ENCODE data around the gene ZNF620.

The ZNF620 gene

GRCh38 chr3:40504636-40505430 lies 1.0 kb upstream of the ZNF620 start:
- Histone ChIP-seq H3K4me3 (ENCODE audit: low read depth, low read length) (no peak overlapping the region), H3K4me1 (ENCODE audit: control insufficient read depth, insufficient read depth, low read length) (no peaks in the 10 kb centered on the region)
- CTCF ChIA-PET: interaction anchor here (0.6 to 2.3 kb wide), 7 partner anchors 10 to 1057 kb away, joined by 3 to 16 read pairs (median 4); partner anchors contain the start of gene ZNF621

GRCh38 chr3:40511031-40511718 lies 5.3 kb downstream of the ZNF620 start:
- POLR2A ChIA-PET: no interaction called here
- no peaks in the 10 kb centered on the region for H3K4me1 ChIP-seq (ENCODE audit: control insufficient read depth, insufficient read depth, low read length)
- H3K27ac ChIP-seq (ENCODE audit: extremely low read depth, low read depth, low read length): no peak overlapping the region
- H3K36me3 ChIP-seq (ENCODE audit: control insufficient read depth in 2 of 2, insufficient read depth in 1 of 2, low read length in 2 of 2): peaks cover 22 to 70% of the 10 kb centered on the region in 2 experiments; a peak in 2 of 3 replicates
- H3K9me3 ChIP-seq (ENCODE audit: control insufficient read depth, insufficient read depth, low read depth, low read length): no peaks in the 10 kb centered on the region
- TF ChIP-seq, protein P1, sequence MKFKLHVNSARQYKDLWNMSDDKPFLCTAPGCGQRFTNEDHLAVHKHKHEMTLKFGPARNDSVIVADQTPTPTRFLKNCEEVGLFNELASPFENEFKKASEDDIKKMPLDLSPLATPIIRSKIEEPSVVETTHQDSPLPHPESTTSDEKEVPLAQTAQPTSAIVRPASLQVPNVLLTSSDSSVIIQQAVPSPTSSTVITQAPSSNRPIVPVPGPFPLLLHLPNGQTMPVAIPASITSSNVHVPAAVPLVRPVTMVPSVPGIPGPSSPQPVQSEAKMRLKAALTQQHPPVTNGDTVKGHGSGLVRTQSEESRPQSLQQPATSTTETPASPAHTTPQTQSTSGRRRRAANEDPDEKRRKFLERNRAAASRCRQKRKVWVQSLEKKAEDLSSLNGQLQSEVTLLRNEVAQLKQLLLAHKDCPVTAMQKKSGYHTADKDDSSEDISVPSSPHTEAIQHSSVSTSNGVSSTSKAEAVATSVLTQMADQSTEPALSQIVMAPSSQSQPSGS (tag by site-specific recombination; IDR thresholded peaks at IDR 0.05; ENCODE audit: low read depth): no peak
- TF ChIP-seq ZNF112 (tag by site-specific recombination; IDR thresholded peaks at IDR 0.05): no peak
- TF ChIP-seq ZBTB1 (tag by site-specific recombination; IDR thresholded peaks at IDR 0.05): no peak
- no peak for TF ChIP-seq ZNF658 (tag by site-specific recombination; IDR thresholded peaks at IDR 0.05)
- CTCF ChIA-PET: interaction anchor here (0.7 kb wide), 1 partner anchor 66 kb away, joined by 6 read pairs; no protein-coding TSS in a partner anchor
- no peak overlapping the region for H3K4me3 ChIP-seq (ENCODE audit: low read depth, low read length)

More at GRCh38 chr3:40504636-40505430, 1.0 kb upstream of the ZNF620 start:
- no peak overlapping the region for H3K27ac ChIP-seq (ENCODE audit: extremely low read depth, low read depth, low read length)
- POLR2A ChIA-PET: interaction anchor here (1.2 to 3.2 kb wide), 4 partner anchors 20 to 48 kb away, joined by 4 to 41 read pairs (median 18); partner anchors contain the start of genes RPL14, ZNF619 and ZNF621
- peaks cover 13 to 17% of the 10 kb centered on the region in 2 experiments; a peak in 2 of 3 replicates for H3K36me3 ChIP-seq (ENCODE audit: control insufficient read depth in 2 of 2, insufficient read depth in 1 of 2, low read length in 2 of 2)
- no peak for TF ChIP-seq ZNF792 (tag by site-specific recombination; IDR thresholded peaks at IDR 0.05)
- peak; percentile 63 for TF ChIP-seq ZNF398 (tag by site-specific recombination; IDR thresholded peaks at IDR 0.05)
- TF ChIP-seq ZBTB21 (tag by site-specific recombination; IDR thresholded peaks at IDR 0.05): 0 out of 2 replicates have a peak, but pooled peaks have one; percentile 29
- TF ChIP-seq FEZF1 (tag by site-specific recombination; IDR thresholded peaks at IDR 0.05): peak; percentile 91
- peak; percentile 70 for TF ChIP-seq PRDM4 (tag by site-specific recombination; IDR thresholded peaks at IDR 0.05)
- TF ChIP-seq ZNF366 (tag by site-specific recombination; conservative IDR thresholded peaks at IDR 0.05): 0 out of 2 replicates have a peak, but pooled peaks have one; percentile 17
- TF ChIP-seq ZNF785 (tag by site-specific recombination; IDR thresholded peaks at IDR 0.05): no peak
- peak; percentile 40; the same call in 1 of the 2 replicates for TF ChIP-seq ZNF629 (tag by site-specific recombination; IDR thresholded peaks at IDR 0.05)
- TF ChIP-seq SP2 (tag by site-specific recombination; IDR thresholded peaks at IDR 0.05): peak; percentile 14; the same call in 1 of the 2 replicates
- TF ChIP-seq ZNF274 (IDR thresholded peaks at IDR 0.05; ENCODE audit: low read length): no peak
- no peak for TF ChIP-seq ZNF274 (tag by site-specific recombination; IDR thresholded peaks at IDR 0.05; ENCODE audit: borderline replicate concordance)
- TF ChIP-seq, protein P2, sequence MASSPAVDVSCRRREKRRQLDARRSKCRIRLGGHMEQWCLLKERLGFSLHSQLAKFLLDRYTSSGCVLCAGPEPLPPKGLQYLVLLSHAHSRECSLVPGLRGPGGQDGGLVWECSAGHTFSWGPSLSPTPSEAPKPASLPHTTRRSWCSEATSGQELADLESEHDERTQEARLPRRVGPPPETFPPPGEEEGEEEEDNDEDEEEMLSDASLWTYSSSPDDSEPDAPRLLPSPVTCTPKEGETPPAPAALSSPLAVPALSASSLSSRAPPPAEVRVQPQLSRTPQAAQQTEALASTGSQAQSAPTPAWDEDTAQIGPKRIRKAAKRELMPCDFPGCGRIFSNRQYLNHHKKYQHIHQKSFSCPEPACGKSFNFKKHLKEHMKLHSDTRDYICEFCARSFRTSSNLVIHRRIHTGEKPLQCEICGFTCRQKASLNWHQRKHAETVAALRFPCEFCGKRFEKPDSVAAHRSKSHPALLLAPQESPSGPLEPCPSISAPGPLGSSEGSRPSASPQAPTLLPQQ (tag by site-specific recombination; IDR thresholded peaks at IDR 0.05): 0 out of 2 replicates have a peak, but pooled peaks have one; percentile 13
- H3K9me3 ChIP-seq (ENCODE audit: control insufficient read depth, insufficient read depth, low read depth, low read length): no peaks in the 10 kb centered on the region

All from HEK293 (cell line).